ENCODE results near the gene FBL. TPM values are rescaled to one million over a fixed set of nuclear protein-coding genes. Genes with fewer than 3 reads are reported as not detected.

The FBL gene
- total RNA-seq, 4 donors from 2014 or later = 40.4 to 79.4 (median 67.0) TPM

- TF ChIP-seq CTCF (IDR thresholded peaks at IDR 0.05 in 4 of 5, conservative IDR thresholded peaks at IDR 0.05 in 1 of 5) (no peak), POLR2A (IDR thresholded peaks at IDR 0.05) (no peak)
- no peaks in the 10 kb centered on the region for H3K27me3 ChIP-seq
- peaks cover 0 to 55% of the 10 kb centered on the region in 2 donors for H3K36me3 ChIP-seq
- no peak for DNase-seq
- no peaks in the 10 kb centered on the region for H3K9me3 ChIP-seq
- intact Hi-C loops (cut with DNase I; ENCODE audit: low total_unique reads) = loop anchor here (10.0 kb wide), 1 partner anchor 436 kb away; no protein-coding TSS in a partner anchor
- in situ Hi-C loops (cut with MboI; ENCODE audit: low sequenced_read_pairs in 4 of 4) = loop anchor here in 2 of 4 donors (25.0 kb wide), 2 partner anchors 291 to 391 kb away; partner anchors contain the start of genes RPS16 (in 2 of the 2), SUPT5H (in 2 of the 2), EID2 (in 1 of the 2) and EID2B (in 1 of the 2)
- H3K4me1 ChIP-seq = peaks cover 36 to 58% of the 10 kb centered on the region in 2 donors
- no peak overlapping the region for H3K4me3 ChIP-seq
- peak overlapping the region; percentile 38 to 99 (median 71) for H3K27ac ChIP-seq
- no peak for ATAC-seq
These were observed 17.5 kb downstream of the FBL start for GRCh38 chr19:39828654-39829032.

GRCh38 chr19:39828015-39828653 is 18.0 kb downstream of the FBL start:
- in situ Hi-C loops (cut with MboI; ENCODE audit: low sequenced_read_pairs in 4 of 4) = loop anchor here in 2 of 4 donors (25.0 kb wide), 2 partner anchors 291 to 391 kb away; partner anchors contain the start of genes RPS16 (in 2 of the 2), SUPT5H (in 2 of the 2), EID2 (in 1 of the 2) and EID2B (in 1 of the 2)
- Histone ChIP-seq H3K9me3 (no peaks in the 10 kb centered on the region), H3K27ac (peak overlapping the region; percentile 38 to 99 (median 71)), H3K36me3 (peaks cover 0 to 55% of the 10 kb centered on the region in 2 donors), H3K4me3 (no peak overlapping the region), H3K4me1 (peaks cover 36 to 59% of the 10 kb centered on the region in 2 donors), H3K27me3 (no peaks in the 10 kb centered on the region)
- TF ChIP-seq CTCF (IDR thresholded peaks at IDR 0.05 in 4 of 5, conservative IDR thresholded peaks at IDR 0.05 in 1 of 5) = no peak
- no peak for TF ChIP-seq POLR2A (IDR thresholded peaks at IDR 0.05)
- DNase-seq = peak in 1 of 2 donors; percentile 58
- ATAC-seq = no peak
- intact Hi-C loops (cut with DNase I; ENCODE audit: low total_unique reads) = loop anchor here (10.0 kb wide), 1 partner anchor 437 kb away; no protein-coding TSS in a partner anchor

GRCh38 chr19:39827216-39827615 is 19.0 kb downstream of the FBL start:
- intact Hi-C loops (cut with DNase I; ENCODE audit: low total_unique reads) = loop anchor here (10.0 kb wide), 1 partner anchor 438 kb away; no protein-coding TSS in a partner anchor
- peak overlapping the region in 3 of 4 donors; percentile 38 to 99 (median 90) for H3K27ac ChIP-seq
- peaks cover 36 to 60% of the 10 kb centered on the region in 2 donors for H3K4me1 ChIP-seq
- H3K36me3 ChIP-seq = peaks cover 0 to 55% of the 10 kb centered on the region in 2 donors
- H3K9me3 ChIP-seq = no peaks in the 10 kb centered on the region
- DNase-seq = no peak
- TF ChIP-seq POLR2A (IDR thresholded peaks at IDR 0.05) (no peak), CTCF (IDR thresholded peaks at IDR 0.05 in 4 of 5, conservative IDR thresholded peaks at IDR 0.05 in 1 of 5) (no peak)
- no peak overlapping the region for H3K4me3 ChIP-seq
- in situ Hi-C loops (cut with MboI; ENCODE audit: low sequenced_read_pairs in 4 of 4) = loop anchor here in 2 of 4 donors (25.0 kb wide), 2 partner anchors 290 to 390 kb away; partner anchors contain the start of genes RPS16 (in 2 of the 2), SUPT5H (in 2 of the 2), EID2 (in 1 of the 2) and EID2B (in 1 of the 2)
- no peak for ATAC-seq
- H3K27me3 ChIP-seq = no peaks in the 10 kb centered on the region

- peaks cover 0 to 55% of the 10 kb centered on the region in 2 donors for H3K36me3 ChIP-seq
- TF ChIP-seq POLR2A (IDR thresholded peaks at IDR 0.05) = no peak
- TF ChIP-seq CTCF (IDR thresholded peaks at IDR 0.05 in 4 of 5, conservative IDR thresholded peaks at IDR 0.05 in 1 of 5) = no peak
- no peak for ATAC-seq
- H3K4me3 ChIP-seq = no peak overlapping the region
- peaks cover 33 to 60% of the 10 kb centered on the region in 2 donors for H3K4me1 ChIP-seq
- H3K27ac ChIP-seq = peak overlapping the region; percentile 84 to 99 (median 92)
- in situ Hi-C loops (cut with MboI; ENCODE audit: low sequenced_read_pairs in 4 of 4) (loop anchor here in 2 of 4 donors (25.0 kb wide), 2 partner anchors 289 to 389 kb away; partner anchors contain the start of genes RPS16 (in 2 of the 2), SUPT5H (in 2 of the 2), EID2 (in 1 of the 2) and EID2B (in 1 of the 2)), intact Hi-C loops (cut with DNase I; ENCODE audit: low total_unique reads) (loop anchor here (10.0 kb wide), 1 partner anchor 438 kb away; no protein-coding TSS in a partner anchor)
- DNase-seq = no peak
- no peaks in the 10 kb centered on the region for H3K9me3 ChIP-seq
- H3K27me3 ChIP-seq = no peaks in the 10 kb centered on the region
These were observed 19.8 kb downstream of the FBL start for GRCh38 chr19:39826311-39826945.
